Kidney capillary endothelial cell (primary cell): ENCODE results near the gene ERGIC2.
A peak's percentile ranks its signal among the peaks of the same experiment; 100 is the strongest.
"Not testable (repeated sequence)": the region's sequence is repeated elsewhere in the genome, so short reads cannot be mapped to it uniquely, and the experiment has no call there.

Experiments
- DNase-seq: peaks from one replicate; pipeline ENCODE4 v3.0.0-alpha.2; 2018; ENCODE audit warnings: low spot score

The ERGIC2 gene, protein sequence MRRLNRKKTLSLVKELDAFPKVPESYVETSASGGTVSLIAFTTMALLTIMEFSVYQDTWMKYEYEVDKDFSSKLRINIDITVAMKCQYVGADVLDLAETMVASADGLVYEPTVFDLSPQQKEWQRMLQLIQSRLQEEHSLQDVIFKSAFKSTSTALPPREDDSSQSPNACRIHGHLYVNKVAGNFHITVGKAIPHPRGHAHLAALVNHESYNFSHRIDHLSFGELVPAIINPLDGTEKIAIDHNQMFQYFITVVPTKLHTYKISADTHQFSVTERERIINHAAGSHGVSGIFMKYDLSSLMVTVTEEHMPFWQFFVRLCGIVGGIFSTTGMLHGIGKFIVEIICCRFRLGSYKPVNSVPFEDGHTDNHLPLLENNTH

DNA sequence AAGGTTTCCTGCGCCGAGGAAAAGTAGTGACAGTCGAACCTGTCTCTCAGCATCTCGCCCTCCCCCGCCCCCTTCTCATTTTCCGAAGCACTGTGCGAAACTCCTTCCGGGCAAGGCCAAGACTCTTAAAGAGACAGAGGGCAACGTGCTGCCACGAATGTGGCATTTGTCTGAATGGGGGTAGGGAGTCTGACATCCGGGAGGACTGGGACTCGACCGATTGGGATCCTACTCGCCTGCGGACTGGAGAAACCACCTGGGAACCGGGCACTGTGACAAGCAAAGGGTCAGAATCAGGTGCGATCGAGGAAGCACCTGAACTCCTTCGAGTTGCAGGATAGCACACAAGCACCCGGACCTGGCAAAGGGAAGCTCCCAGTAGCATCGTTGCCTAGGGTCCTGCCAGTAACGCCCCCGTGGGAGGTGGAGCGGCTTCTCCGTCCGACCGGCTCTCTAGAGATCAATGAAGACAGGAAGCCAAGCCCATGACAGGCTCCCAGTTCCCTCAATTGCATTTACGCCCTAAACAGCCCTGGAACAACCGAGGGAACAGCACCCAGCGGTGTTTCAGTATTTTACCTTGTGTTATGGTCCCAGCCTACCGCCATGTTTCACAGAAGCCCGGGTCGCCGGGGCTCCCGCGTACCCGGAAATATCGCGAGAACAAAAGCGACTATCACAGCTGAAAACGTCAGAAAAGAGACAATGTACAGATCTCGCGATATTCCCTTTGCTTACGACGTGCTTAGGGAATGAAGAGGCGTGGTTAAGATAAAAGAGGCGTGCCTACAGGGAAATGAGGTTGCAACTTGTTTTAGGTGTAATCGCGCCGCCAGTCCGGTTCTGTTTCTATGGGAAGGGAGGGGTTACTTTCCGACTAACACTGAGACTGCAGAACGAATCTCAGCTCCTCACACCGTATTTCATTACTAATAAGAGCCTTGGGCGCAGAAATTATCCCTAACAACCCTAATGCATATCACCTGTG lies at the start of gene ERGIC2:
Gene ERGIC2, minus strand, starts transcription at position 637 of the 988 bp plus-strand sequence. CDS start 9,539 bp downstream, outside the sequence.
- DNase-seq = peak; percentile 99

DNA sequence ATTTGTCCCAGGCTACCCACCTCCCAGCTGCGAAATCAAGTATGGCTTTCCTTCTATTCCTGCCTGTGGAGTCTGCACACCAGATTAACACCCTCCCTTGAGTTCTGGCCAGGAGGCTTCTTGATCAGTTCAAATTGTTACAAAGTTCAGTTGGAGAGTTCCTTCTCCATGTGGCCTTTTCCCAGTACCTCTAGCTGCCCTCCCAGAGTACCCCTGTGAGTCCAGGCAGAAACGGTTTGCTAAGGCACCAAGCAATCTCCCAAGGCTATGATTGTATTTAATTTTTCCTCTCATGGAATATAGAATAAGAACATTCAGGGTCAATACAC lies 49.7 kb upstream of the ERGIC2 start:
- no peak for DNase-seq

DNA sequence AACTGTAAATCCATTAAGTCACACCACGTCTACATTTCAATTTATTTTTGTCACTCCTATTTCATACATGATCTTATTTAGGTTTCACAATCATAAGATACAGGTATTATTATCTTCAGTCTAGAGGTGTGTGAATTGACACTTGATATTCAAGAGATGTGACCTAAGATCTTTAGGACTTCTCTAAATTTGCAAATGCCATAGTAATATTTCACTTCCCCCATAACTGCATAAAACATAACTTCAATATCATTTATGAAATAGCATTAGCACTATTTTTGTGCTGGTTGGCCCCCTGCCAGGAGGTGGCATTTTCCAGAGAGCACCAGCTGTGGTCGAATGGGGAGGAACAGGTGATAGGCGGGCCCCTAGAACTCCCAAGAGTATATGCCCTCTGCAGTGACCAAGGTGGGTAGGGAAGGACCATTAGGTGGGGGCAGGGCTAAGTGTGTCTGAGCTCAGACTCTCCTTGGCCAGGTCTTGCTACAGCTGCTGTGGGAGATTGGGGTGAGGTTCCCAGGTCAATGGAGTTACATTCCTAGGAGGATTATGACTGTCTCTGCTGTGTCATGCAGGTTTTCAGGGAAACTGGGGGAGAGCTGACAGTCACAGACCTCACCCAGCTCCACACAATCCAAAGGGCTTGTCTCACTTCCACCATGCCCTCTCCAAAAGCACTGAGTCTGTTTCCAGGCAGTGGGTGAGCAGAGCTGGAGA lies 49.2 kb upstream of the ERGIC2 start:
- DNase-seq = no peak

DNA sequence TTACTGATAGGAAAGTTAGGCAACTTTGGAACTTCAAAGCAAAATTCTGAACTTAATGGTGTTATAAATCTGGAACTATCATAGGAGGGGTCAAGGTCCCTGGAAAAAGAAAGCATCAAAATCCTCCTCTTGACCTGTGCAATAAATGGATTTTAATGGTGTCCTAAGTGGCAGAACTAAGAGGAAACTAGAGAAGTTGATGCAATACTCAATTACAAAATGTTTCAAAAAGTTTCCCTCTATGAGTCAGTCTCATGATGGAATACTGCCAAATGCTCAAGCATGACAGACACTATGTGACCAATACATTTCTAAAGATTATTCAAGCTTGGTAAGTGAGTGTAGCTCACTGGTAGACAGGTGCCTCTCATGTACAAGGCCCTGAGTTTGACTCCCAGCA lies 47.7 kb upstream of the ERGIC2 start:
- peak; percentile 40 for DNase-seq

DNA sequence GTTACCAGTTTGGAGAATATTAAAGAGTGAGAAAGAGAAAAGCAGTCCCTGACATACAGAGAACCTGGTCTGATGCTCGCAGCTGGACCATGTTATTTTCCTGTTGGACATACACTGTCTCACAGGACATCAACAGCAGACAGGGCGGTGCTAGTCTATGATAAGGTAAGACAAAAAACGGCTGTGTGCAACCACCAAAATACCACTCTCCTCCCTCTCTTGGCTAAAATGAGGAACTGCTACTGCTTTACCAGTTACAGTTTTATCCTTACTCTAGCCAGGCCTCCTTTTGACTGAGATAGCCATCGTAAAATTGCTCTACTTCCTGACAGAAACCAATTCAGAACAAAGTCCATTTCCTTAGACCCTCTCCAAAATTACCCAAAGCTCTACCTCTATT lies 47.0 kb upstream of the ERGIC2 start:
- DNase-seq = no peak

DNA sequence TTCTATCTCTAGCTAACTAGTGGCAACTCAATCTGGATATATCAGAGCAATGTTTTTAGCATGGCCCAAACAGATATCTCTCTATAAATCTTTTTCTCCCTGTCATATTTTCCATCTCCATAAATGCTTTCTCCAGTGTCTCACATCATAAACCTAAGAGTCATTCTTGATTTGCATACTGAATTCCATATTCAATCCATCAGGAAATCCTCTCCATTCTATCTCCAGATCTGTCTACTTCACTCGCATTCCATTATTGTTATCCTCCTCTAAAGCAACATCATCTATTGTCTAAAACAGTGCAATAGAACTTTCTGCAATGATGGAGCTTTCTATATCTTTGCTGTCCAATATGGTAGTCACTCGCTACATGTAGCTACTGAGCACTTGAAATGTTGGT lies 45.5 kb upstream of the ERGIC2 start:
- no peak for DNase-seq

DNA sequence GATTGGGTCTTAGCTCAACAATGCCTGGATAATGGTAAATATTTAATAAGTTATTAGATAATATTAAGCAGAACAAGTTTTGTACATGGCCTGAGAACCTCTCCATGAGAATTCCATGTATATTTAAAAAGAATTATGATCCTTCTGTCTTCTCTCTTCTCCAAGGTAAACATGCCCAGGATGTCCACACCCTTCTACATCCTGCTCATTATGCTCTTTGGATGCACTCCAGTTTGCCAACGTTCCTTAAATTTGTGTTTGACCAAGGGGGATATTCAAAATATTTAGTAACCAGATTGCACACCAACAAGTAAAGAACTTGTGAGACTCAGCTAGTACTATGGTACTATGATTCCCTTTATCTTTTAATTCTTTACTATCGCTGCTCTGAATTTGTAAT lies 44.8 kb upstream of the ERGIC2 start:
- DNase-seq = no peak

DNA sequence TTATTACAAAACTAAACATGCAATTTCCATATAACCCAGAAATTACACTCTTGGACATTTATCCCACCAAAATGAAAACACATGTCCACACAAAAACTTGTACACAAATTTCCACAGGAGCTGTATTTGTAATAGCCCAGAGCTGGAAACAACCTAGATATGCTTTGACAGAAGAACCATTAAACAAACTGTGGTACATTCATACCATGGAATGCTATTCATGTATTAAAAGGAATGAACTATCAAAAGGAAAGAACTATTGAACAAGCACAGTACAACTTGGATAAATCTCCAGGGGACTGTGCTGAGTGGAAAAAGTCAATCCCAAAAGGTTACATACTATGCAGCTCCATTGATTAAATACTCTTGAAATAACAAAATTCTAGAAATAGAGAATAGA lies 35.8 kb upstream of the ERGIC2 start:
- no peak for DNase-seq

DNA sequence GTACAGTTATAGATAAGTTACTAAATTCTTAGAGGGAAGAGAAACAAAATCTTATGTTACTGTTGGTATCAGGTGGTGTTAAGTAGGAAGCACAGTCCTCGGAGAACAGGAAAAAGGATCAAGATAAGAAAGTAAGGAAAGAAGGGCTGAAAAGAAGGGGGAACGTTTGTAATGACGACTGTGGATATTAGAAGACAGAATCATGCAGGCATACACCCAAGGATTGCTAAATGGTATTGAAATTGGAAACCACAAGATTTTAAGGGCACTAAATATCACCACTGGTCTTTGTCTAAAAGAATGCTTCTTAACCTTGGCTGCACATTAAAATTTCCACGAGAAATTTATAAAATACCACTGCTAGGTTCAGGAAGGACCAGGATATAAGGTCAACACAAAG lies 34.1 kb upstream of the ERGIC2 start:
- no peak for DNase-seq

DNA sequence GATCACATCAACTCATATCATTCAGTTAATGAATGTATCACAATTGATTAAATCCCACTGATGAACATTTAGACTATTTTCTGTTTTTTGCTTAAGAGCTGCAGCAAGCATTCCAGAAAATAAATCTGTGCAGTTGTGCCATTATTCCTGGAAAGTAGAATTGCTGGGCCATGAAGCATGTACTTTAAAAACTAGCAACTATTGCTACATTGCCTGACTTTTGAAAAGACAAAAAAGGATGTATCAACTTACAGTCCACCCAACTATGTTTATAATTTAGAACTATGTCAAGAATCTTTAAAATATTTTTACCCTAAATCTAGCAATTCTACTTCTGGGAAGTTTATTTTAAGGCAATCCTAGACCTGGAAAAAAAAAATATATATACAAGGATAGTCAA lies 33.4 kb upstream of the ERGIC2 start:
- no peak for DNase-seq

DNA sequence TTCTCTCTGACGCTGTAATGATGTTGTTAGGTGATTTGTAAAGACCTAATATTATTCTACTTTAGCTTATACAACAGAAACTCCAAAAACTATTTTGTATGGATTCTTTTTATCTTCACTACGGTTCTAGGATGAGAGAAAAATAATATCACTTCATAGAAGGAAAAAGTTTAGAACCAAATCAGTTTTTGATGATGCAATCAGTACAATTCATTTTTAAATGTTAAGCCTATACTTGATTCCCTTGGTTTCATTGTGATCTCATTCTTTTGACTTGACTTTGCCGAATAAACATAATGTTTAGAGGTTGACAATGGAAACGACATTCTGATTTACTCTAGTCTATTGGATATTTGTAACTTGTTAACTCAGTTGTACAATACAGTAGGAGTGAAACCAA lies 24.6 kb upstream of the ERGIC2 start:
- DNase-seq = no peak

DNA sequence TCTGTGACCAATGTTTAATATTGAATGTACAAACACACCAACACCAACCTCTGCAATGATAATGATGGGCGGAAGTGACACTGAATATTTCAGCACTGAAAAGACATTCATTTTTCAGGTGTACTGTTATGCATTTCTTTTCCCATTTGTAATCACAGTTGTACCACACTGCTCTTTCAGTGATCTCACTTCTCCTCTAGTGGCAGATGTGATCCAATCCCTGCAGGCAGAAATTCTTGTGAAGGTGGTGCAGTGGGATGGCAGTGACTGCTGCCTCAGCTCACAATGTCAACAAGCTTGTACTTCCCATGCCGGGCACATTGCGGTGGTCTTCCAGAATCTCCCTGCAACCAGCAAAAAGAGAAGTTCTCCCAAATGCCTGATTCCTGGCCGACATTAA lies 23.0 kb upstream of the ERGIC2 start:
- DNase-seq = no peak

DNA sequence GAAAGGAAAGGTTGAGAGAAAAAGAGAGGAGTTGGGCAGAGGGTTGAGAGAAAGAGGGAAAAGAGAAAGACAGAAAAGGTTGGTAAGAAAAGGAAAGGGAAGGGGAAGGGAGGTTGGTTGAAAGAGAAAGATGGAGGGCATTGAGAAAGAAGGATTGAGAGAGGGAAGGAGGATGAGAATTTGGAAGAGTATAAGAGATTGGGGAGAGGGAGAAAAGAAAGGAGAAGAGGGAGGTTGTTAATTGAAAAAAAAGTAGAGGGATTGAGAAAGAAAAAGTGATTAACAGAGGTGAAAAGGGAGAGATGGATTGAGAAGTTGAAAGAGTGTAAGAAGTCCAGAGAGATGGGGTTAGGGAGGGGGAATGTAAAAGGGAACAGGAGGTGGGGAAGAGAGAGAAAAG lies 21.5 kb upstream of the ERGIC2 start:
- DNase-seq = no peak

DNA sequence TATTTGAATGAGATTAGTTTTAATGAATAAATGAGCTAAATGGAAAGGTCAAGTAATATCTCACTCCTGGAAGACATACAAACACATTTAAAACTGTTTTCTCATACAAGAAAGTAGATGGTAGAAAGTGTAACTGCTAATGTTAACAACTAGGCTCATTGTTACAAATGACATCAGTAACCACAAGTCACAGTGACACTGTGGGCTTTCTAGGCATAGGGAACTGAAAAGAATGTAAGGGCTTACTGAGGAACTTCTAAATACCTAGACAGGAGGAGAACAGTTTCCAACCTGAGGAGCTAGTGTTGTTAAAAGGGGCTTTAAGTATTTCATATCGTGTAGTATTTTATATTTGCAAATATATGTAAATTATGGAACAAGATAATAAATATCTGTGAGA lies 17.5 kb upstream of the ERGIC2 start:
- DNase-seq = no peak

DNA sequence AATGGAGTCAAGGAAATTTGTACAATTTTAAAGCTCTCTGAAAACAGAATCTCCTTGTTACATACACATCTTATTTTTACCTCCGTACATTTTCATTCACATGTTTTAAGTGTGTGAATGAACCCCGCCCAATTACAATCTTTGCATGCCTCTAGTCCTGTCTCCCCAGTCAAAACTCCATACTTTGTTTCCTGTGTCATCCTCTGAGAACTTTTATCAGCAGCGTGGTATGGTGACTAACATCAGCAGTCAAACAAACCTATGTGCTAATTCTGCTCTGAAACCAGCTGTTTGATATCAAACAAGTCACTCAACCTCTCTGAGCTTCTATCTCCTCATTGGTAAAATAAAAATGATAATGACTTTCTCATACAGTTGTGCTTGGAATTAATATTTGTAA lies 15.8 kb upstream of the ERGIC2 start:
- DNase-seq = no peak

DNA sequence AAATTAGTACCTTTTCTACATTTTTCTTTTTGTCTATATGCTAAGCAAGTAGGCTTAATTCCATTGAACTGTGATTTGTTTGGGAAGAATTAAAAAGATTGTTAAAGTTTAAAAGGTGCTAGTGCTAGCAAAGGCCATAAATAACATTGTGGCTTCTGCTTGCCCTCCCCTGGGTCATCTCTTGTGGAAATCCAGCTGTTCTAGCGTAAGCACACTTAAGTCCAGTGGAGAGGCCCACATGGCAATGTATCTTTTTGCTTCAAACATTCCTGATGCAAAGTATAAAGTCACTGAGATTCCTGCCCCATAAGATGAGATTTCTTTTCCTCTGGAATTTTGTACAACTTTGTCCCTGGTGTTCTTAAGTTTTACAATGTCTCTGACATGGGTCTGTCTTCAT lies 14.4 kb upstream of the ERGIC2 start:
- DNase-seq = no peak

DNA sequence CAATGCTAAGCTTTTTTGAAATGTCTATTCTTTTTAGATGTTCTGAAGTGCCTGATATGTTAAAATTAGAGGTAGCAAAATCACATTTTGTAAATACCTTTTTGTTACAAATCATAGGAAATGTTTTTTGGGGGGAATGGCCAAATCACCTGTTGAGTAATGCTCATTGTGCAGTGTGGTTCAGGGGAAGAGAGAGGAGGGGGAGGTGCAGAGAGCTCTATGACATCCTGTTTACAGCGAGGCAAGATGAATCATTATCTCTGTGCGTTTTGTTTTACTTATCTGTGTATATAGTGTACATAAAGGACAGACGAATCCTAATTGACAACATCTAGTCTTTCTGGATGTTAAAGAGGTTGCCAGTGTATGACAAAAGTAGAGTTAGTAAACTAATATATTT lies 9.4 kb upstream of the ERGIC2 start:
- peak; percentile 52 for DNase-seq

DNA sequence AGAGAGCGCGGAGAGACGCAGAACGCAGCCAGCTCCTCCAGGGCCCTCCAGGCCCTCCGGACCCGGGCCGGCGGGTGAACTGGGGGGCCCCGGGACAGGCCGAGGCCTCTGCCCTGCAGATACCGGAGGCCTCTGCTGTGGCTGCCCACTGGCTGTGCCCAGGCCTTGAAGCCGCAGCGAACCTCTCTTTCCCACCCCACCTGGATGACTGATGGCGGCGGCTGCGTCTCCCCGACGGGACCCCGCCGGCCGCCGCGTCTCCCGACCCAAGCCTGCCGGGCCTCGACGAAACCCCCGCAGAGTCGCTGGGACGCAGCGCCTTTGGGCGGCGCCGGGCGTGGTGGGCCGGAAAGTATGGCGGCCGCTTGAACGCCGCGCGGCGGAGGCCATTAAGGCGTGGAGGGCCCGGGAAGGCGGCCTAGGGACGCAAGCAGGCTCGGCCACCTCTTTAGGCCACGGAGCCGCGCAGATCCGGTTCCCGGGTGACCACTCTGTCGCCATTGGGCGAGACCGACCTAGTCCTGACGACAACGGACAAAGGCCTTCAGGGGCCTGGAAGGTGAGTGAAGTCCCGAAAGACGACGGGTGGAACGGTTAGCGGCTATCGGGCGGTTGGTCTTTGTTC lies 8.4 kb upstream of the ERGIC2 start:
- no peak for DNase-seq

DNA sequence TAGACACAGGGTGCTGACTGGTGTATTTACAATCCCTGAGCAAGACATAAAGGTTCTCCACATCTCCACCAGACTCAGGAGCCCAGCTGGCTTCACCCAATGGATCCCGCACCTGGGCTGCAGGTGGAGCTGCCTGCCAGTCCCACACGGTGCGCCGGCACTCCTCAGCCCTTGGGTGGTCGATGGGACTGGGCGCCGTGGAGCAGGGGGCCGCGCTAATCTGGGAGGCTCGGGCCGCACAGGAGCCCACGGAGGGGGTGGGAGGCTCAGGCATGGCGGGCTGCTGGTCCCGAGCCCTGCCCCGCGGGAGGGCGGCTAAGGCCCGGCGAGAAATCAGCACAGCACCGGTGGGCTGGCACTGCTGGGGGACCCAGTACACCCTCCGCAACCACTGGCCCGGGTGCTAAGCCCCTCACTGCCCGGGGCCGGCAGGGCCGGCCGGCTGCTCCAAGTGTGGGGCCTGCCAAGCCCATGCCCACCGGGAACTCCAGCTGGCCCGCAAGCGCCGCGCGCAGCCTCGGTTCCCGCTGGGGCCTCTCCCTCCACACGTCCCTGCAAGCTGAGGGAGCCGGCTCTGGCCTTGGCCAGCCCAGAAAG lies 5.2 kb upstream of the ERGIC2 start:
- DNase-seq = not testable (repeated sequence)

DNA sequence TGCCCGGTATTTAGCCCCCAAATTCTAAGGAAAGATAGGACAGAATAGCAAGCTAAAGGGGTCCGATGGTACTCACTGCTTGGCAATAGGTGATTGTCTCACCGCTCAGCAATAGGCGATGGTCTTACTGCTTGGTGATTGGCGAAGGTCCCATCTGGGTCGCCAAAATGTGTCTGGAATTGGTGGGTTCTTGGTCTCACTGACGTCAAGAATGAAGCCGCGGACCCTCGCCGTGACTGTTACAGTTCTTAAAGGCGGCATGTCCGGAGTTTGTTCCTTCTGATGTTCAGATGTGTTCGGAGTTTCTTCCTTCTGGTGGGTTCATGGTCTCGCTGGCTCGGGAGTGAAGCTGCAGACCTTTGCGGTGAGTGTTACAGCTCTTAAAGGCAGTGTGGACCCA lies 4.2 kb upstream of the ERGIC2 start:
- not testable (repeated sequence) for DNase-seq

DNA sequence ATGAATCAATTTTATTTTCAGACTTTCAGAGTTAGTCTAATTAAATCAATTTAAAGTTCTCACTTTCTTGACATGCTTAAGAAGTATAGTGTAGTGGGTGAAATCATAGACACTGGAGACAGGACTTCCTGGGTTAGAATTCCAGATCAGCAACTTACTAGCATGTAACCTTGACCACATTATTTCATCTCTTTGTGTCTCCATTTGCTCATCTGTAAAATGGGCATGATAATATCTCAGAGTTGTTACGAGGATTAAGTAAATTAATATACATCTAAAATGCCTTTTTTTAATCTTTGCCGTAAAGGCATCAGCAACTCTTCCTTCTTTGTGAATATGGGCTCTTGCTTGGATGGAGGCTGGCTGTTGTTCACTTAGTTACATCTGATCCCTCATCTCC lies 1.3 kb upstream of the ERGIC2 start:
- DNase-seq = no peak

DNA sequence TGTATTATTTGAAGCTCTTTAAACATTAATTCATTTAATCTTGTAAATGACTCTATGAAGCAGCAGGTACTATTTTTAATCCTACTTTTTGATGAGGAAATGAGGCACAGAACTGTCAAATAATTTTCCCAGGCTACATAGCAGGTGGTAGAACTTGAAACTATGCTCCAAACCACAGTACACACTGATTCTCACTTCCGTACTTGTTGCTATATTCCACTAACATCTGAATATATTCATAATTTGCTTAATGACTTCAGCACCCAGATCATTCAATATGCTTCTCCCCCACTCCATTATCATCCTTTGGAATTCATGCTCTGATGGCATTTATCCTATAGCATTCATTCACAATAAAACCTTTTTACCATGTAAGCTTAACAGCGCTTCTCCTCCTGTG lies 4.9 kb downstream of the ERGIC2 start:
- DNase-seq = no peak
